Sigmoid colon (tissue), 4 donors: ENCODE data around the gene FXYD3.

Source experiments
- EP300 ChIP-seq, 4 donors: sonication (generic); formaldehyde crosslinking; IDR thresholded peaks; one replicate each; pipeline ENCODE4 v1.6.1; 2017; ENCODE audit warnings: antibody characterized with exemption in 4 of 4
- TF ChIP-seq, protein P1 (sequence below), 4 experiments: fragments of 450-650 bp in 3 of 4; fragments of 200-600 bp in 1 of 4; IDR thresholded peaks; one replicate each; pipeline ENCODE4 v1.5.1; 2016 to 2019; ENCODE audit warnings: antibody characterized with exemption in 4 of 4, mild to moderate bottlenecking in 3 of 4, moderate library complexity in 2 of 4

- TF ChIP-seq, protein P1, sequence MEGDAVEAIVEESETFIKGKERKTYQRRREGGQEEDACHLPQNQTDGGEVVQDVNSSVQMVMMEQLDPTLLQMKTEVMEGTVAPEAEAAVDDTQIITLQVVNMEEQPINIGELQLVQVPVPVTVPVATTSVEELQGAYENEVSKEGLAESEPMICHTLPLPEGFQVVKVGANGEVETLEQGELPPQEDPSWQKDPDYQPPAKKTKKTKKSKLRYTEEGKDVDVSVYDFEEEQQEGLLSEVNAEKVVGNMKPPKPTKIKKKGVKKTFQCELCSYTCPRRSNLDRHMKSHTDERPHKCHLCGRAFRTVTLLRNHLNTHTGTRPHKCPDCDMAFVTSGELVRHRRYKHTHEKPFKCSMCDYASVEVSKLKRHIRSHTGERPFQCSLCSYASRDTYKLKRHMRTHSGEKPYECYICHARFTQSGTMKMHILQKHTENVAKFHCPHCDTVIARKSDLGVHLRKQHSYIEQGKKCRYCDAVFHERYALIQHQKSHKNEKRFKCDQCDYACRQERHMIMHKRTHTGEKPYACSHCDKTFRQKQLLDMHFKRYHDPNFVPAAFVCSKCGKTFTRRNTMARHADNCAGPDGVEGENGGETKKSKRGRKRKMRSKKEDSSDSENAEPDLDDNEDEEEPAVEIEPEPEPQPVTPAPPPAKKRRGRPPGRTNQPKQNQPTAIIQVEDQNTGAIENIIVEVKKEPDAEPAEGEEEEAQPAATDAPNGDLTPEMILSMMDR (IDR thresholded peaks at IDR 0.05): no peak
- no peak for TF ChIP-seq EP300 (IDR thresholded peaks at IDR 0.05)
These were observed 2.2 kb downstream of the FXYD3 start for GRCh38 chr19:35117799-35118198.
